Measurements from ENCODE around the gene GGNBP2. TPM values are rescaled to one million over a fixed set of nuclear protein-coding genes. Genes with fewer than 3 reads are reported as not detected.

Gene GGNBP2
- total and polyA plus RNA-seq, 2 of the 8 experiments (the other 6 are each of a cell fraction or from before 2014, with no cell fraction given), result 29.2 to 35.8 TPM

- Histone ChIP-seq H3K27me3 (replicated peaks in 1 of 4; ENCODE audit: control insufficient read depth in 3 of 4, extremely low read depth in 1 of 4, insufficient read depth in 3 of 4, low read length in 3 of 4) (no peaks in the 10 kb centered on the region), H3K18ac (ENCODE audit: extremely low read depth, low read length) (peak overlapping the region; percentile 38; the same call in 1 of the 2 replicates), H3K79me1 (ENCODE audit: low read depth, low read length) (peaks cover 6% of the 10 kb centered on the region), H3K27ac (ENCODE audit: low read depth, low read length) (peak overlapping the region; percentile 78), H3K79me2 (ENCODE audit: control insufficient read depth in 1 of 2, insufficient read depth in 2 of 2, low read length in 2 of 2) (peaks cover 6 to 55% of the 10 kb centered on the region in 2 experiments; a peak in 3 of 4 replicates), H3K23ac (ENCODE audit: insufficient read length) (peak overlapping the region; percentile 0), H3K56ac (replicated peaks; ENCODE audit: insufficient read length, low read depth, low read length) (no peak overlapping the region), H2BK20ac (ENCODE audit: low read length) (no peak overlapping the region), H3K4ac (replicated peaks; ENCODE audit: insufficient read length, low read depth, low read length) (no peak overlapping the region), H2AFZ (ENCODE audit: low read length) (no peak overlapping the region), H4K20me1 (replicated peaks in 1 of 2; ENCODE audit: control insufficient read depth in 1 of 2, insufficient read depth in 2 of 2, low read length in 2 of 2) (peaks cover 0 to 3% of the 10 kb centered on the region in 2 experiments), H2BK120ac (replicated peaks; ENCODE audit: low read depth, low read length) (peak overlapping the region; percentile 3), H3K23me2 (ENCODE audit: low read depth, low read length) (peaks cover 12% of the 10 kb centered on the region), H2AK5ac (ENCODE audit: low read depth, low read length) (no peak overlapping the region), H3K36me3 (ENCODE audit: control insufficient read depth in 2 of 4, insufficient read depth in 4 of 4, low read length in 3 of 4) (no peaks in the 10 kb centered on the region), H2BK12ac (ENCODE audit: low read depth, low read length) (no peak overlapping the region), H3K4me2 (ENCODE audit: insufficient read depth in 1 of 2, low read depth in 2 of 2, low read length in 2 of 2) (peak overlapping the region; percentile 85 to 93), H2BK5ac (ENCODE audit: low read depth, low read length) (peak overlapping the region; percentile 89), H4K8ac (ENCODE audit: extremely low read depth, insufficient read depth, low read length) (peak overlapping the region; percentile 68), H3K14ac (ENCODE audit: insufficient read length) (no peak overlapping the region), H3K9me3 (ENCODE audit: insufficient read depth in 2 of 2, low read depth in 1 of 2, low read length in 1 of 2) (no peaks in the 10 kb centered on the region), H3K9ac (replicated peaks in 1 of 4; ENCODE audit: extremely low read depth in 1 of 4, low read depth in 3 of 4, low read length in 3 of 4) (peak overlapping the region; percentile 80 to 92 (median 88)), H3K4me1 (replicated peaks in 1 of 4; ENCODE audit: control insufficient read depth in 3 of 4, insufficient read depth in 4 of 4, low read length in 3 of 4) (peaks cover 0 to 5% (median 1%) of the 10 kb centered on the region in 4 experiments; a peak in 2 of 7 replicates), H3K4me3 (ENCODE audit: extremely low read depth in 1 of 4, insufficient read depth in 2 of 4, low read depth in 3 of 4, low read length in 4 of 4) (peak overlapping the region; percentile 73 to 95 (median 90)), H2BK15ac (ENCODE audit: low read length) (peak overlapping the region; percentile 65; the same call in 1 of the 2 replicates), H4K91ac (replicated peaks; ENCODE audit: insufficient read length, low read length) (no peak overlapping the region), H4K5ac (ENCODE audit: insufficient read length, low read depth, low read length) (peak overlapping the region; percentile 56)
- no peak for FAIRE-seq
- peak; percentile 94 to 98 for DNase-seq (ENCODE audit: low read depth in 1 of 2, low spot score in 2 of 2)
- CTCF ChIA-PET (ENCODE audit: partially characterized antibody), result interaction anchor here (0.9 kb wide), 2 partner anchors 12 to 80 kb away, joined by 3 read pairs; no protein-coding TSS in a partner anchor
- WGBS, 2 experiments (ENCODE audit: extremely low coverage in 1 of 2, insufficient coverage in 1 of 2, insufficient read length in 1 of 2, insufficient replicate concordance in 2 of 2, low coverage in 1 of 2, low lambda C conversion rate in 2 of 2, missing lambda C conversion rate in 1 of 2), result 4% methylated on average over 46 of the region's 60 CpGs; no CpG with 5 or more reads in 1 of the 2 experiments
- POLR2A ChIA-PET (ENCODE audit: partially characterized antibody), result interaction anchor here (0.7 to 4.1 kb wide), 9 partner anchors 10 to 111 kb away, joined by 3 to 101 read pairs (median 4); partner anchors contain the start of genes DHRS11, MYO19 and PIGW
- peak; percentile 57 for TF ChIP-seq SAP30 (IDR thresholded peaks at IDR 0.05; ENCODE audit: insufficient read depth, insufficient replicate concordance, low read length)
- peak; percentile 61 for TF ChIP-seq SP1 (IDR thresholded peaks at IDR 0.05; ENCODE audit: low read depth, low read length)
- TF ChIP-seq USF2 (IDR thresholded peaks at IDR 0.05; ENCODE audit: low read length), result no peak
- TF ChIP-seq RXRA (IDR thresholded peaks at IDR 0.05; ENCODE audit: insufficient read depth, low read depth, low read length), result no peak
- TF ChIP-seq POLR2AphosphoS5 (IDR thresholded peaks at IDR 0.05; ENCODE audit: low read depth, low read length), result peak; percentile 69
- peak; percentile 85 for TF ChIP-seq CEBPB (IDR thresholded peaks at IDR 0.05; ENCODE audit: low read depth, low read length)
- TF ChIP-seq YY1 (IDR thresholded peaks at IDR 0.05; ENCODE audit: low read depth, low read length), result no peak
- no peak for TF ChIP-seq POU5F1 (IDR thresholded peaks at IDR 0.05; ENCODE audit: low read depth, low read length)
- peak; percentile 28 to 39; a peak in 1 of 4 replicates for TF ChIP-seq SIN3A (conservative IDR thresholded peaks at IDR 0.05 in 1 of 2, IDR thresholded peaks at IDR 0.05 in 1 of 2; ENCODE audit: low read depth in 1 of 2, low read length in 2 of 2)
These were observed 1.0 kb downstream of the GGNBP2 start for GRCh38 chr17:36545465-36546417.
